A673 (cell line): Measurements from ENCODE around the gene SMOC2.

Experiments used
- CTCF ChIP-seq: fragments of 300-800, 200-600 bp; sonication (generic); conservative IDR thresholded peaks from 2 replicates; pipeline ENCODE4 v1.5.1; 2017; ENCODE audit warnings: low read depth, mild to moderate bottlenecking, antibody characterized with exemption, low read length, moderate library complexity, mixed read lengths
- EZH2 ChIP-seq: fragments of 200-600 bp; sonication (generic); IDR thresholded peaks from 2 replicates; pipeline ENCODE4 v1.6.1; 2017; ENCODE audit warnings: borderline replicate concordance, low read depth, mild to moderate bottlenecking, mixed read lengths, antibody characterized with exemption, low read length; ENCODE audit not compliant: poor library complexity, severe bottlenecking

GRCh38 chr6:168542301-168542700 is 101.3 kb downstream of the SMOC2 start:
- no peak for TF ChIP-seq CTCF
- no peak for TF ChIP-seq EZH2
